ENCODE measurements around the gene PLK5. TPM values are rescaled to one million over a fixed set of nuclear protein-coding genes. Genes with fewer than 3 reads are reported as not detected.

Gene PLK5
- total and polyA plus RNA-seq, 2 experiments from 2014 or later: 0.97 to 1.2 TPM

GRCh38 chr19:1572795-1573194 lies 48.9 kb downstream of the PLK5 start (continued):
- TF ChIP-seq REST (IDR thresholded peaks at IDR 0.05; ENCODE audit: unreplicated experiment): no peak

GRCh38 chr19:1574354-1575136 lies 50.7 kb downstream of the PLK5 start:
- H3K4me3 Mint-ChIP-seq: no peak overlapping the region
- H3K9me2 ChIP-seq (ENCODE audit: insufficient read depth): no peaks in the 10 kb centered on the region
- no peaks in the 10 kb centered on the region; the same call in 1 of the 2 replicates for H3K36me3 ChIP-seq (ENCODE audit: insufficient read depth)
- H3K4me1 Mint-ChIP-seq: peaks cover 6% of the 10 kb centered on the region; the same call in 2 of the 3 replicates
- peaks cover 12% of the 10 kb centered on the region for H3K36me3 Mint-ChIP-seq (ENCODE audit: low read depth)
- ATAC-seq (no peak; the same call in 2 of the 3 replicates), DNase-seq (ENCODE audit: low spot score) (no peak)
- H3K4me2 ChIP-seq: no peak overlapping the region
- peaks cover under 1% of the 10 kb centered on the region; the same call in 1 of the 2 replicates for H4K20me1 ChIP-seq (replicated peaks; ENCODE audit: insufficient read depth)
- H3K4me1 ChIP-seq (ENCODE audit: insufficient read depth): no peaks in the 10 kb centered on the region
- H3K27ac ChIP-seq (ENCODE audit: low read depth): no peak overlapping the region
- no peak overlapping the region for H3K4me3 ChIP-seq
- no peaks in the 10 kb centered on the region for H3K79me2 ChIP-seq (replicated peaks; ENCODE audit: insufficient read depth)
- no peak overlapping the region for H2AFZ ChIP-seq
- H3K27ac Mint-ChIP-seq: no peak overlapping the region
- H3K9me3 Mint-ChIP-seq: peaks cover 6% of the 10 kb centered on the region
- peaks cover 39% of the 10 kb centered on the region for H3K27me3 Mint-ChIP-seq (ENCODE audit: insufficient read depth, low read depth, poor library complexity)
- H3K27me3 ChIP-seq (ENCODE audit: insufficient read depth): peaks cover 14% of the 10 kb centered on the region
- H3F3A ChIP-seq (replicated peaks; ENCODE audit: low read depth): no peaks in the 10 kb centered on the region; the same call in 1 of the 2 replicates
- no peak for TF ChIP-seq ZNF462 (CRISPR knock-in tag; IDR thresholded peaks at IDR 0.05)
- TF ChIP-seq STAT1 (IDR thresholded peaks at IDR 0.05; ENCODE audit: unreplicated experiment): no peak
- TF ChIP-seq NANOG (IDR thresholded peaks at IDR 0.05; ENCODE audit: borderline replicate concordance): no peak
- no peak for TF ChIP-seq EZH2phosphoT487 (IDR thresholded peaks at IDR 0.05; ENCODE audit: unreplicated experiment)
- no peak for TF ChIP-seq ZNF114 (CRISPR knock-in tag; IDR thresholded peaks at IDR 0.05)
- no peak for TF ChIP-seq CTCF (conservative IDR thresholded peaks at IDR 0.05; ENCODE audit: low read depth in 2 of 2)
- TF ChIP-seq JUNB (IDR thresholded peaks at IDR 0.05; ENCODE audit: unreplicated experiment): no peak
- TF ChIP-seq CREB1 (CRISPR knock-in tag; IDR thresholded peaks at IDR 0.05; ENCODE audit: low read depth): no peak

Measured in GM23338 (cell line).